GM13976 (cell line): ENCODE data around the gene FXYD6.

ENCODE experiments used
- DNase-seq: peaks from one replicate; pipeline ENCODE4 v3.0.0; 2012; ENCODE audit warnings: low spot score
- in situ Hi-C: fragments of 300-500 bp; cut with MboI; formaldehyde crosslinking; loops from one replicate; pipeline ENCODE4 v1.12.0; 2022; ENCODE audit warnings: low sequenced_read_pairs, mixed read lengths, inconsistent platforms; ENCODE audit not compliant: unreplicated experiment
- TF ChIP-seq, protein P1 (sequence below): IDR thresholded peaks from 2 replicates; pipeline ENCODE4 v1.5.1; 2012; ENCODE audit warnings: borderline replicate concordance, mild to moderate bottlenecking; ENCODE audit not compliant: insufficient read depth; ENCODE audit errors: extremely low read depth, missing control alignments, control extremely low read depth

Gene FXYD6

GRCh38 chr11:117792241-117792640, 84.2 kb downstream of the FXYD6 start:
- in situ Hi-C loops, result no loop called here
- TF ChIP-seq, protein P1, sequence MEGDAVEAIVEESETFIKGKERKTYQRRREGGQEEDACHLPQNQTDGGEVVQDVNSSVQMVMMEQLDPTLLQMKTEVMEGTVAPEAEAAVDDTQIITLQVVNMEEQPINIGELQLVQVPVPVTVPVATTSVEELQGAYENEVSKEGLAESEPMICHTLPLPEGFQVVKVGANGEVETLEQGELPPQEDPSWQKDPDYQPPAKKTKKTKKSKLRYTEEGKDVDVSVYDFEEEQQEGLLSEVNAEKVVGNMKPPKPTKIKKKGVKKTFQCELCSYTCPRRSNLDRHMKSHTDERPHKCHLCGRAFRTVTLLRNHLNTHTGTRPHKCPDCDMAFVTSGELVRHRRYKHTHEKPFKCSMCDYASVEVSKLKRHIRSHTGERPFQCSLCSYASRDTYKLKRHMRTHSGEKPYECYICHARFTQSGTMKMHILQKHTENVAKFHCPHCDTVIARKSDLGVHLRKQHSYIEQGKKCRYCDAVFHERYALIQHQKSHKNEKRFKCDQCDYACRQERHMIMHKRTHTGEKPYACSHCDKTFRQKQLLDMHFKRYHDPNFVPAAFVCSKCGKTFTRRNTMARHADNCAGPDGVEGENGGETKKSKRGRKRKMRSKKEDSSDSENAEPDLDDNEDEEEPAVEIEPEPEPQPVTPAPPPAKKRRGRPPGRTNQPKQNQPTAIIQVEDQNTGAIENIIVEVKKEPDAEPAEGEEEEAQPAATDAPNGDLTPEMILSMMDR, result no peak
- no peak for DNase-seq

DNA sequence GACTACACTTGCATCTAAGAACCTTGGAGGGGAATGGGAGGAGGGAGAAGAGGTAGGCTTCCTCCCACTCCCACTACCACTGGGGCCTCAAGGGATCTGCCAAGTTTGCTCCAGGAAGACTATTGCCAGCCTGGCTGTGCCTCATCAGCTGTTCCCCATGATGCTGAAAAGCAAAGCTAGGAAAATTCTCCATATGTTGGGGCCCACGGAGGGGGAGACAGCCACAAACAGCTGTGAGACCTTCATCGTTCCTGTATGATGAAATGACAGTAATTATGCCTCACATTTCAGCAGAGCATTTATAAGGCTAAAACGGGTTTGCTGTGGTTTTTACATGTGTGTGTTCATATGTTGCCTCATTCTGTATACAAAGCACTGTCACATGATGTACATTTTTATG, 86.2 kb downstream of the FXYD6 start:
- TF ChIP-seq, protein P1, result no peak
- no peak for DNase-seq
- in situ Hi-C loops, result no loop called here

DNA sequence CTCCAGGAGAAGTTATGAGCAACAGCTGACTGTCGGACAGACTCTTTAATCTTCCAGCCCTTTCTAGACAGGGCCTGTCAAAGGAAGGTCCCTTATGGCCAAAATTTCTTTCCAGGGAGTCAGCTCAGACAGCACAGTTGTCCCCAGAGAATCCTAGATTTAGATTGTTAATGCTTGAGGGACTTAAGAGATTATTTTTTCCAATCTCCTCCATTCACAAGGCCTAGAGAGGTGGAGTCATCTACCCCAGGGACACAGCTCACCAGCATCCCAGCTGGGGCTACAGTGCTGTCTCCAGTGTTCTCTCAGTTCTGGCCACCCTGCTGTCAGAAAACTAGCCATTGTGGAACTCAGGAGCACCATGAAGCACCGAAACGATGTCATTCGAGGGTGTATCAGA, 87.2 kb downstream of the FXYD6 start:
- DNase-seq, result no peak
- in situ Hi-C loops, result no loop called here
- TF ChIP-seq, protein P1, result no peak
